Right ventricle myocardium superior (tissue), 1 donor: ENCODE data around the gene SERPIND1. TPM values are rescaled to one million over a fixed set of nuclear protein-coding genes. Genes with fewer than 3 reads are reported as not detected.
"Not testable (repeated sequence)": the region's sequence is repeated elsewhere in the genome, so short reads cannot be mapped to it uniquely, and the experiment has no call there.

Experiments
- ATAC-seq: fragments of 200-7000 bp; cut with Tn5 transposase; one replicate; pipeline ENCODE4 v1.9.1; 2020; ENCODE audit warnings: mild to moderate bottlenecking; ENCODE audit not compliant: poor library complexity
- DNase-seq: peaks from one replicate; pipeline ENCODE4 v3.0.0-alpha.2; 2020
- intact Hi-C: fragments of 100-400 bp; cut with DNase I; formaldehyde crosslinking; loops from one replicate; pipeline ENCODE4 v1.11.2; 2022
- total RNA-seq: library from RNA; stranded (reverse); fragmentation: NEBNext Ultra II Directional; extraction: Animal tissue kit (Norgen Biotek cat#: 25700); gene quantifications from one replicate; pipeline ENCODE4 v1.2.1, GENCODE V29; 2021
- donor health status: DM: no; HTN: yes; CAD: no; lungs with severe emphysema.

The SERPIND1 gene
- total RNA-seq, 1 donor from 2014 or later = 0.08 TPM

GRCh38 chr22:20765938-20766337 lies 8.0 kb upstream of the SERPIND1 start:
- intact Hi-C loops = no loop called here
- DNase-seq (no peak), ATAC-seq (no peak)

GRCh38 chr22:20766530-20766929 lies 7.4 kb upstream of the SERPIND1 start:
- intact Hi-C loops = no loop called here
- DNase-seq (no peak), ATAC-seq (no peak)

- intact Hi-C loops, ATAC-seq, DNase-seq: not testable (repeated sequence)
Observed at GRCh38 chr22:20769496-20769826, 4.5 kb upstream of the SERPIND1 start.

DNA sequence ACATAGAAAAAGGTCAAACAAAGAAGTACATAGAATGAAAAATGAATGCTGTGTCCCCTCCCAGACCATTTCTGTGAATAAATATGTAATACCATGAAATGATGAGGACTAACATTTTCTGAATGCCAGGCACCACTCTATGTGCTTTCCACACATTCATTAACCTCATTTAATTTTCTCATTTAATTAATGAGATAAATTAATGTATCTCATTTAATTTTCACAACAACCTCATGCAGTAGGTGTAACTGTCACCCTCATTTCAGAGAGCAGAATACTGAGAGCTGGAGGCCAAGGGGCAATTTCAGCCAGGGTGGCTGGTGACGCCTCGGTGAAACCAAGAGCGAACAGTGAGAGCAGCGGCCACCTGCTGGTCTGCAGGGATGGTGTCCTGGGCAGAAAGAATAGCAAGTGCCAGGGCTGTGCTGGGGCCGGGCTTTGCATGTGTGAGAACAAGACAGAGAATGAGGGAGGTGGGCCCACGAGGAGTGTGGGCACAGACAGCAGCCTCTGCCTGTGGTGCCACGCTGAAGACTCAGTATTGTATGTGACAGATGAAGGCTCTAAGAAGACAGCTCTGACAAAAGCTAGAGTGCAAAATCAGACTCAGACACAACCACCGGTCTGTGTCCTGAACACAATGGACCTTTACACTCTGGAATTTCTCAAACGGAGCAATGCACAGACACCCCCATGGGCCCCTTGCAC lies 1.8 kb upstream of the SERPIND1 start:
- intact Hi-C loops = no loop called here
- DNase-seq (no peak), ATAC-seq (no peak)

GRCh38 chr22:20774882-20775281 lies 969 bp downstream of the SERPIND1 start:
- DNase-seq (no peak), ATAC-seq (no peak)
- intact Hi-C loops = no loop called here

GRCh38 chr22:20775342-20775895 lies 1.5 kb downstream of the SERPIND1 start:
- DNase-seq (no peak), ATAC-seq (no peak)
- intact Hi-C loops = no loop called here

GRCh38 chr22:20776624-20777405 lies 2.9 kb downstream of the SERPIND1 start:
- intact Hi-C loops = no loop called here
- DNase-seq = no peak
- no peak for ATAC-seq

DNA sequence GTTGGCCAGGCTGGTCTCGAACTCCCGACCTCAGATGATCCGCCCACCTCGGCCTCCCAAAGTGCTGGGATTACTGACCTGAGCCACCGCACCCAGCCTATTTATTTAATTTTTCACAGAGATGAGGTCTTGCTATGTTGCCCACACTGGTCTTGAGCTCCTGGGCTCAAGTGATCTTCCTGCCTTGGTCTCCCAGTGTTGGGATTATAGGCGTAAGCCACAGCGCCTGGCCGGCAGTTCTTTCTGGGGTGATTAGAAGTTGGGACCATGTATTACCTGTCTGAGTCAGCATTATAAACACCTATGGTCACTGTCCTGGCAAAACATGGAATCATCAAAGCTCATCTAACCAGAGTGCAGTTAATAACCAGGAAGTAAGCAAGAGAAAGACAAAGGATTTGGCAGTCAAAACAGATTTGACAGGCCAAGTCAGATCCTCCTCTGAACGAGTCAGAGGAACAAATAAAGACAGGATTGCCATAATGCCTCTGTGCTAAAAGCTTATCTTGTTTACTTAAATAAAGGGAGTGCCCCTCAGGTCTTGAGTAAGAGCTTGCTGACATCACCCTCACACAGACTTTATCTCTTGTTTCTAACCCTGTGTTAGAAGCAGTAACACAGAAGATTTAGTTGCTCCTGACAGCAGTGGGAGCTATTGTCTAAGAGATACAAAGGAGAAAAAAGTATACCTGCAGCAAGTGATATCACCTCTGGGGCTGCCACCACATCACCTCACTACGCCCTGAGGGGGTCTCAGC lies 3.7 kb downstream of the SERPIND1 start:
- DNase-seq (no peak), ATAC-seq (peak; percentile 68)
- intact Hi-C loops = no loop called here

GRCh38 chr22:20779014-20779817 lies 5.3 kb downstream of the SERPIND1 start:
- intact Hi-C loops = no loop called here
- DNase-seq = no peak

DNA sequence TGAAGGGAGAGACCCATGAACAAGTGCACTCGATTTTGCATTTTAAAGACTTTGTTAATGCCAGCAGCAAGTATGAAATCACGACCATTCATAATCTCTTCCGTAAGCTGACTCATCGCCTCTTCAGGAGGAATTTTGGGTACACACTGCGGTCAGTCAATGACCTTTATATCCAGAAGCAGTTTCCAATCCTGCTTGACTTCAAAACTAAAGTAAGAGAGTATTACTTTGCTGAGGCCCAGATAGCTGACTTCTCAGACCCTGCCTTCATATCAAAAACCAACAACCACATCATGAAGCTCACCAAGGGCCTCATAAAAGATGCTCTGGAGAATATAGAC lies 5.9 kb downstream of the SERPIND1 start:
- DNase-seq (no peak), ATAC-seq (no peak)
- intact Hi-C loops = loop anchor here (10.0 kb wide), 1 partner anchor 55 kb away; no protein-coding TSS in a partner anchor

More at GRCh38 chr22:20779014-20779817, 5.3 kb downstream of the SERPIND1 start:
- ATAC-seq = no peak

DNA sequence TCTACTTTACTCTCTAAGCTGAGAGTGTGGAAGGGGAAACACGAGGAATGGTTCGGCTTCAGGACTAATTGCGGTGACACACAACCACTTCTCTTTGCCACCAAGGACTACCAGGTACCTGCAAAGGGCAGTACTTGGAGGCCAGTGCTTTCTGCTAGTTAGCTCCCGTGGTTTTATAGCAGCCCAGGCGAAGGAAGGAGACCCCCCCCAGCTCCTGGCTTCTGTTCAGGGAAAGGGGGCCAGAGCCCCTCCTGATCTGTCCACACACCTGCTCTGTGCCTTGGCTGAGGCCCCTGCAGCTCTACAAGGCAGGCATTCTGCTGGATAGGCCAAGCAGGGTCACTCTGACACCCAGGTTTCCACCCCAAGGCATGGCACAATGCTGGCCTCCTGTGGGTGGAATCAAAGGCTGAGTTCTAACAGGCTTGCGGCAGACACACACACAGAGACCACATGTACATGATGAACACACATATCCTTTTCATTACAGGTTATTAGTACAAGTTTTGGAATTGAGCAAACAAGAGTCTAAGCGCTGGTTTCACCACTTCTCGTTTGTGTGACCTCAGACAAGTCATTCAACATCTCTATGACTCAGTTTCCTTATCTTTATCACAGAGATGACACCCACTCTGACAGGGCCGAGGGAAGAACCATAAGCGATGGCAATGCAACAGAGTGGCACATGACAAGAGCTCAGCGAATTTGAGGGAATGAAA lies 7.5 kb downstream of the SERPIND1 start:
- intact Hi-C loops = loop anchor here (10.0 kb wide), 1 partner anchor 53 kb away; no protein-coding TSS in a partner anchor
- no peak for ATAC-seq
- no peak for DNase-seq

GRCh38 chr22:20782083-20782482 lies 8.2 kb downstream of the SERPIND1 start:
- DNase-seq (no peak), ATAC-seq (no peak)
- intact Hi-C loops = loop anchor here (10.0 kb wide), 1 partner anchor 53 kb away; no protein-coding TSS in a partner anchor

DNA sequence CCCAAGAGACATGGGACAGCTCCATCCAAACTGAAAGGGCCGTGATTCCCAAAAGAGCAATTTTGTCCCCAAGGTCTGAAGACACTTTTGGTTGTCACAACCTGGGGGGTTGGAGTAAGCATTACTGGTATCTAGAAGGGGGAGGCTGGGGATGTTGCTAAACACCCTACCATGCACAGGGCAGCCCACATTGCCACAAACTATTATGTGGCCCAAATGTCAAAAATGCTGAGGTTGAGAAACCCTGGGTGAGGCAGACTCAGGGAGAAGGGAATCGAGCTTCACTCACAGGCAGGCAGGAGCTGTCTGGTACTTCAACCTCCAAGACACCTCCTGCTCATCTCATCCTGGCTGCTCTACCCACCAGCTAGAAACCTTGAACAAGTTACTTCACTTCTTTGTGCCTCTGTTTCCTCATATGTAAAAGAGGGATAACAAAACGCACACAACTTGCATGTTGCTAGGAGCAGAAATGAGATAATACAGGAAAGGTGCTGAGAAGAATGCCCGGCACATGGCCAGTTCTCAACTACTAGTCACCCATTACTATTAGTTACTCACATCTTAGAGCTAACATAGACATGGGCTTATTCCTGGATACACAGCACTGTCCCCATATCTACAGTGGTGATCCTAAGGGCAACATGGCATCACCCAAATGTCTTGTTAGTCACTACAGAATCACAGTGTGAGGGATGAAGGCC lies 8.8 kb downstream of the SERPIND1 start:
- intact Hi-C loops = loop anchor here (10.0 kb wide), 1 partner anchor 52 kb away; no protein-coding TSS in a partner anchor
- ATAC-seq (no peak), DNase-seq (no peak)

- DNase-seq (no peak), ATAC-seq (no peak)
- intact Hi-C loops = loop anchor here (10.0 kb wide), 1 partner anchor 52 kb away; no protein-coding TSS in a partner anchor
Observed at GRCh38 chr22:20783300-20783673, 9.4 kb downstream of the SERPIND1 start.

- DNase-seq = no peak
- peak; percentile 37 for ATAC-seq
- intact Hi-C loops = loop anchor here (10.0 kb wide), 1 partner anchor 51 kb away; no protein-coding TSS in a partner anchor
Observed at GRCh38 chr22:20783844-20784723, 10.2 kb downstream of the SERPIND1 start.

DNA sequence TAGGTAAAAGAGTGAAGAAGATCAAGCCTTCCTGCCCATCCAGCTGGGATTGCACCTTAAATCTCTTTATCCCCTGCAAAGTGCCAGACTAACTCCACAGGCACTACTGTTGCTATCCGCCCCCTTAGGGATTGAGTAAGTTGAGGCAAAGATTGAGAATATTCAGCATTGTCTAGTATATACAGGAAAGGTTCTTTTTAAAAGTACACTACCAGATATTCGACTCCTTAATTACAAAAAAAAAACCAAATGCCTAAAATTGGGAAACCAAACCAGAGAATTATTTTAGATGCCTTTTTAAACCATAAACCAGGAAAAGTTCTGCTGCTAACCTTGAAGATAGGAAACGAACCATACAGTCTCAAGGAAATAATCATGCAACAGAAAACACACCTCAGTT lies 11.5 kb downstream of the SERPIND1 start:
- intact Hi-C loops = loop anchor here (10.0 kb wide), 1 partner anchor 49 kb away; no protein-coding TSS in a partner anchor
- no peak for ATAC-seq
- no peak for DNase-seq
